HL-60 (cell line): Measurements from ENCODE around the gene APBA2.

Experiments
- DNase-seq, 2 experiments: peaks; one replicate each; pipeline ENCODE4 v3.0.0-alpha.2; 2010 to 2020; ENCODE audit warnings: low read depth in 1 of 2, low spot score in 1 of 2
- H3K27ac ChIP-seq: fragments of 250-450 bp; sonication (Bioruptor Pico); replicated peaks from 2 replicates; pipeline ENCODE4 v1.5.1; 2020; ENCODE audit warnings: mild to moderate bottlenecking, moderate library complexity
- H3K27me3 ChIP-seq: fragments of 250-450 bp; sonication (Bioruptor Pico); 2 replicates; pipeline ENCODE4 v1.5.1; 2021; ENCODE audit warnings: mild to moderate bottlenecking, moderate library complexity; ENCODE audit not compliant: insufficient read depth, poor library complexity, severe bottlenecking
- H3K4me3 ChIP-seq: replicated peaks from 2 replicates; pipeline ENCODE4 v1.5.1; 2011; ENCODE audit warnings: mild to moderate bottlenecking, control low read depth, low read length; ENCODE audit not compliant: insufficient read depth
- GABPA ChIP-seq: IDR thresholded peaks from 2 replicates; pipeline ENCODE4 v1.6.1; 2012; ENCODE audit warnings: low read depth
- POLR2AphosphoS5 ChIP-seq: IDR thresholded peaks from 2 replicates; pipeline ENCODE4 v1.6.1; 2012; ENCODE audit warnings: low read depth
- SPI1 ChIP-seq: IDR thresholded peaks from 2 replicates; pipeline ENCODE4 v1.6.1; 2012; ENCODE audit warnings: low read depth, mild to moderate bottlenecking, borderline replicate concordance
- TF ChIP-seq, protein P1 (sequence below): IDR thresholded peaks from one replicate; pipeline ENCODE4 v1.5.1; 2011; ENCODE audit warnings: low read length, control low read depth, inconsistent platforms; ENCODE audit not compliant: insufficient read depth
- TF ChIP-seq, protein P2 (sequence below): IDR thresholded peaks from 2 replicates; pipeline ENCODE4 v1.6.1; 2012; ENCODE audit warnings: low read depth; ENCODE audit not compliant: insufficient replicate concordance

The APBA2 gene

DNA sequence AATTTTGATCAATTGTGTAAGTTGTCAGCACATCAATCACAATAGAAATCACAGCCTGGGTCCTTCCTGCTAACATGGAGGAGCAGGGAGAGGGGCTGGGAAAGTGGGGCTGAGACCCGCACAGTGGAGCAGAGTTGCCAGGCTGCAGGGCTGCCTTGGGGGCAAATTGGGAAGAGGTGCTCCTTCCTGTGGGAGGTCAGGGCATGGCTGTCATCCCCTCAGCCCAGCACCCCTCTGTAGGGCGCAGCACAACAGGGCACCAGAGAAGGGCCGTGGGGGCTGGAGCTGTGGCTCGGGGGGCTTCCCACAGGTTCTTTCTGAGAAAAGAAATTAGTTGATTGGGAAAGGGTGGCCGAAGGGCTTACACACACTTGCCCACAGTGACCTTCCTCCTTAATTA, 257.5 kb downstream of the APBA2 start:
- no peak for DNase-seq
- H3K27ac ChIP-seq: no peak overlapping the region
- no peak overlapping the region for H3K4me3 ChIP-seq
- H3K27me3 ChIP-seq: no peaks in the 10 kb centered on the region
- TF ChIP-seq POLR2AphosphoS5: no peak
- TF ChIP-seq, protein P1, sequence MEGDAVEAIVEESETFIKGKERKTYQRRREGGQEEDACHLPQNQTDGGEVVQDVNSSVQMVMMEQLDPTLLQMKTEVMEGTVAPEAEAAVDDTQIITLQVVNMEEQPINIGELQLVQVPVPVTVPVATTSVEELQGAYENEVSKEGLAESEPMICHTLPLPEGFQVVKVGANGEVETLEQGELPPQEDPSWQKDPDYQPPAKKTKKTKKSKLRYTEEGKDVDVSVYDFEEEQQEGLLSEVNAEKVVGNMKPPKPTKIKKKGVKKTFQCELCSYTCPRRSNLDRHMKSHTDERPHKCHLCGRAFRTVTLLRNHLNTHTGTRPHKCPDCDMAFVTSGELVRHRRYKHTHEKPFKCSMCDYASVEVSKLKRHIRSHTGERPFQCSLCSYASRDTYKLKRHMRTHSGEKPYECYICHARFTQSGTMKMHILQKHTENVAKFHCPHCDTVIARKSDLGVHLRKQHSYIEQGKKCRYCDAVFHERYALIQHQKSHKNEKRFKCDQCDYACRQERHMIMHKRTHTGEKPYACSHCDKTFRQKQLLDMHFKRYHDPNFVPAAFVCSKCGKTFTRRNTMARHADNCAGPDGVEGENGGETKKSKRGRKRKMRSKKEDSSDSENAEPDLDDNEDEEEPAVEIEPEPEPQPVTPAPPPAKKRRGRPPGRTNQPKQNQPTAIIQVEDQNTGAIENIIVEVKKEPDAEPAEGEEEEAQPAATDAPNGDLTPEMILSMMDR: no peak
- TF ChIP-seq GABPA: no peak
- TF ChIP-seq, protein P2, sequence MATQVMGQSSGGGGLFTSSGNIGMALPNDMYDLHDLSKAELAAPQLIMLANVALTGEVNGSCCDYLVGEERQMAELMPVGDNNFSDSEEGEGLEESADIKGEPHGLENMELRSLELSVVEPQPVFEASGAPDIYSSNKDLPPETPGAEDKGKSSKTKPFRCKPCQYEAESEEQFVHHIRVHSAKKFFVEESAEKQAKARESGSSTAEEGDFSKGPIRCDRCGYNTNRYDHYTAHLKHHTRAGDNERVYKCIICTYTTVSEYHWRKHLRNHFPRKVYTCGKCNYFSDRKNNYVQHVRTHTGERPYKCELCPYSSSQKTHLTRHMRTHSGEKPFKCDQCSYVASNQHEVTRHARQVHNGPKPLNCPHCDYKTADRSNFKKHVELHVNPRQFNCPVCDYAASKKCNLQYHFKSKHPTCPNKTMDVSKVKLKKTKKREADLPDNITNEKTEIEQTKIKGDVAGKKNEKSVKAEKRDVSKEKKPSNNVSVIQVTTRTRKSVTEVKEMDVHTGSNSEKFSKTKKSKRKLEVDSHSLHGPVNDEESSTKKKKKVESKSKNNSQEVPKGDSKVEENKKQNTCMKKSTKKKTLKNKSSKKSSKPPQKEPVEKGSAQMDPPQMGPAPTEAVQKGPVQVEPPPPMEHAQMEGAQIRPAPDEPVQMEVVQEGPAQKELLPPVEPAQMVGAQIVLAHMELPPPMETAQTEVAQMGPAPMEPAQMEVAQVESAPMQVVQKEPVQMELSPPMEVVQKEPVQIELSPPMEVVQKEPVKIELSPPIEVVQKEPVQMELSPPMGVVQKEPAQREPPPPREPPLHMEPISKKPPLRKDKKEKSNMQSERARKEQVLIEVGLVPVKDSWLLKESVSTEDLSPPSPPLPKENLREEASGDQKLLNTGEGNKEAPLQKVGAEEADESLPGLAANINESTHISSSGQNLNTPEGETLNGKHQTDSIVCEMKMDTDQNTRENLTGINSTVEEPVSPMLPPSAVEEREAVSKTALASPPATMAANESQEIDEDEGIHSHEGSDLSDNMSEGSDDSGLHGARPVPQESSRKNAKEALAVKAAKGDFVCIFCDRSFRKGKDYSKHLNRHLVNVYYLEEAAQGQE: no peak
- no peak for TF ChIP-seq SPI1

DNA sequence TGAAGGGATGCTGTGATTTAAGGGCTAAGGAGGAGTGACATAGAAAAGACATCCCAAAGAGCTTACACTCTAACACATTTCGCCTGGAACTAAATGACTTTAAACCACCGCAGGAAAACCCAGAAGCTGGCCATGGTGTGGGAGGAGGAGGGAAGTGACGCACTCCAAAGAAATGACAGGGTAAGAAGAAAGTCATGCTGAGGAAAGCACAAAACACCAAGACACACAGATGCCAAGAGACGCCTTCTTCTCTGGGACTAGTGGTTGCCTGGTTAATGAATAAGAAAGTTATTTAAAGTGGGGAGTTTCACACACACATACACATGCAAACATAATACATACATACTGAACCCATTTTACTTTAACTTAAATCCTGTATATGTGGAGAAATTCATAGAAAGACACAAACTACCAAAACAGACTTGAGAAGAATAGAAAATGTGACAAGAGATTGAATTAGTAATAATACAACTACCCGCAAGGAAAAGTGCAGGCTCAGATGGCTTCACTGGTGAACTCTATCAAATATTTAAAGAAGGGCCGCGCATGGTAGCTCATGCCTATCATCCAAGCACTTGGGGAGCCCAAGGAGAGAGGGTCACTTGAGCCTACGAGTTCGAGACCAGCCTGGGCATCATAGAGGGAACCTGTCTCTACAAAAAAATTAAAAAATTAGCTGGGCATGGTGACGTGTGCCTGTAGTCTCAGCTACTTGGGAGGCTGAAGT, 258.3 kb downstream of the APBA2 start:
- Histone ChIP-seq H3K4me3 (no peak overlapping the region), H3K27ac (no peak overlapping the region), H3K27me3 (no peaks in the 10 kb centered on the region)
- DNase-seq: no peak
- TF ChIP-seq, protein P2: no peak

DNA sequence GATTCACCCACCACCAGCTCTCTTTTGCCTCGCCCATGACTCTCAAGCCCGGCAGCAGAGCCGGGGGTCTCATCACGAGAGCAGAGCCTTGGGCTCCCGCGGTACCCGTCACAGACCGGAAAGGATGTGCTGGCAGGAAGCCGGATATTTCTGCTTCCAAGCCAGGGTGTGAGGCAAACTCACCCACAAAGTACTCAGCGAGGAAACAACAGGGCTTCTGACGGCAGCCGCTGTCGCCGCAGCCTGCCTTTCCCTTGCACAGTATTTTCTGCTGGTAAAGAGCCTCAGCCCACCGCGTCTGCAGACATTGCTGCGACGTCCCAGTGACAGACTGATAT, 263.9 kb downstream of the APBA2 start:
- Histone ChIP-seq H3K4me3 (no peak overlapping the region), H3K27me3 (no peaks in the 10 kb centered on the region), H3K27ac (no peak overlapping the region)
- DNase-seq: no peak
- TF ChIP-seq, protein P2: no peak
- TF ChIP-seq POLR2AphosphoS5: no peak
- TF ChIP-seq, protein P1: no peak
- no peak for TF ChIP-seq GABPA
- no peak for TF ChIP-seq SPI1
